Fibroblast of mammary gland (primary cell): ENCODE results near the gene DTWD2.
"Not testable (repeated sequence)": the region's sequence is repeated elsewhere in the genome, so short reads cannot be mapped to it uniquely, and the experiment has no call there.

Experiments used
- DNase-seq: peaks from one replicate; pipeline ENCODE4 v3.0.0-alpha.2; 2010; ENCODE audit warnings: low read depth
- H3K4me3 ChIP-seq: 2 replicates; pipeline ENCODE4 v1.5.1; 2011; ENCODE audit warnings: low read depth, mild to moderate bottlenecking, low read length, moderate library complexity; ENCODE audit not compliant: control insufficient read depth
- CTCF ChIP-seq: conservative IDR thresholded peaks from 2 replicates; pipeline ENCODE4 v1.5.1; 2011; ENCODE audit warnings: low read depth, low read length, inconsistent platforms; ENCODE audit not compliant: control insufficient read depth, insufficient read depth

The DTWD2 gene

GRCh38 chr5:118921866-118922265 lies 66.5 kb downstream of the DTWD2 start:
- DNase-seq = no peak
- H3K4me3 ChIP-seq = no peak overlapping the region
- TF ChIP-seq CTCF = no peak

GRCh38 chr5:118919016-118919415 lies 69.3 kb downstream of the DTWD2 start:
- TF ChIP-seq CTCF = no peak
- H3K4me3 ChIP-seq = no peak overlapping the region
- DNase-seq = no peak

- TF ChIP-seq CTCF = no peak
- no peak overlapping the region for H3K4me3 ChIP-seq
- no peak for DNase-seq
Measured at GRCh38 chr5:118918232-118918631, 70.1 kb downstream of the DTWD2 start.

GRCh38 chr5:118907536-118907935 lies 80.8 kb downstream of the DTWD2 start:
- H3K4me3 ChIP-seq, DNase-seq: not testable (repeated sequence)

GRCh38 chr5:118906947-118907346 lies 81.4 kb downstream of the DTWD2 start:
- no peak for TF ChIP-seq CTCF
- DNase-seq = no peak
- no peak overlapping the region for H3K4me3 ChIP-seq

GRCh38 chr5:118905196-118905595 lies 83.2 kb downstream of the DTWD2 start:
- no peak overlapping the region for H3K4me3 ChIP-seq
- no peak for TF ChIP-seq CTCF
- DNase-seq = no peak

- TF ChIP-seq CTCF = no peak
- no peak overlapping the region for H3K4me3 ChIP-seq
- DNase-seq = peak; percentile 5
Measured at GRCh38 chr5:118902656-118903438, 85.5 kb downstream of the DTWD2 start.
